Measurements from ENCODE around the gene AGAP5. TPM values are rescaled to one million over a fixed set of nuclear protein-coding genes. Genes with fewer than 3 reads are reported as not detected.
"Not testable (repeated sequence)": the region's sequence is repeated elsewhere in the genome, so short reads cannot be mapped to it uniquely, and the experiment has no call there.

The AGAP5 gene
- 8.8 TPM in 2 replicates for total RNA-seq
- long read RNA-seq, result 0 reads

- H3K36me3 Mint-ChIP-seq (ENCODE audit: low read depth); H3K4me1 Mint-ChIP-seq; H3K27ac Mint-ChIP-seq (ENCODE audit: unreplicated experiment); H3K27me3 Mint-ChIP-seq (ENCODE audit: low read depth); H3K9me3 Mint-ChIP-seq; DNase-seq (ENCODE audit: low read depth, low spot score); H3K4me3 Mint-ChIP-seq: not testable (repeated sequence)
Observed at GRCh38 chr10:73697675-73698159, at the start of gene AGAP5. TSS of gene AGAP5 (minus strand) at chr10:73698109. CDS start at chr10:73697755, 354 bp downstream.

- H3K36me3 Mint-ChIP-seq (ENCODE audit: low read depth), result peaks cover 10% of the 10 kb centered on the region
- H3K27ac Mint-ChIP-seq (ENCODE audit: unreplicated experiment), result no peak overlapping the region
- no peaks in the 10 kb centered on the region for H3K27me3 Mint-ChIP-seq (ENCODE audit: low read depth)
- no peak for TF ChIP-seq CTCF (conservative IDR thresholded peaks at IDR 0.05)
- peak overlapping the region; percentile 65 for H3K4me3 Mint-ChIP-seq
- peaks cover 39% of the 10 kb centered on the region for H3K4me1 Mint-ChIP-seq
- no peaks in the 10 kb centered on the region for H3K9me3 Mint-ChIP-seq
- no peak for DNase-seq (ENCODE audit: low read depth, low spot score)
Observed at GRCh38 chr10:73746721-73747120, 48.8 kb upstream of the AGAP5 start.

- H3K4me3 Mint-ChIP-seq, result peak overlapping the region; percentile 99
- H3K36me3 Mint-ChIP-seq (ENCODE audit: low read depth), result peaks cover 4% of the 10 kb centered on the region
- peak overlapping the region; percentile 100 for H3K27ac Mint-ChIP-seq (ENCODE audit: unreplicated experiment)
- H3K4me1 Mint-ChIP-seq, result peaks cover 39% of the 10 kb centered on the region
- H3K27me3 Mint-ChIP-seq (ENCODE audit: low read depth), result no peaks in the 10 kb centered on the region
- no peak for TF ChIP-seq CTCF (conservative IDR thresholded peaks at IDR 0.05)
- DNase-seq (ENCODE audit: low read depth, low spot score), result peak; percentile 53
- no peaks in the 10 kb centered on the region for H3K9me3 Mint-ChIP-seq
Observed at GRCh38 chr10:73744664-73744975, 46.7 kb upstream of the AGAP5 start.

GRCh38 chr10:73743905-73744663 is 46.2 kb upstream of the AGAP5 start, which contains the start of gene SEC24C:
TSS of gene SEC24C (plus strand) at chr10:73744372. CDS start at chr10:73746833, 2,461 bp downstream.
- no peaks in the 10 kb centered on the region for H3K9me3 Mint-ChIP-seq
- H3K36me3 Mint-ChIP-seq (ENCODE audit: low read depth), result peaks cover 2% of the 10 kb centered on the region
- H3K4me1 Mint-ChIP-seq, result peaks cover 37% of the 10 kb centered on the region
- peak; percentile 89 for DNase-seq (ENCODE audit: low read depth, low spot score)
- H3K27ac Mint-ChIP-seq (ENCODE audit: unreplicated experiment), result peak within 1 kb of the TSS; percentile 100
- no peak for TF ChIP-seq CTCF (conservative IDR thresholded peaks at IDR 0.05)
- H3K27me3 Mint-ChIP-seq (ENCODE audit: low read depth), result no peaks in the 10 kb centered on the region
- H3K4me3 Mint-ChIP-seq, result peak within 1 kb of the TSS; percentile 99

GRCh38 chr10:73743327-73743904 is 45.5 kb upstream of the AGAP5 start:
- Mint-ChIP-seq H3K9me3 (no peaks in the 10 kb centered on the region), H3K27me3 (ENCODE audit: low read depth) (no peaks in the 10 kb centered on the region), H3K4me3 (peak overlapping the region; percentile 99), H3K36me3 (ENCODE audit: low read depth) (no peaks in the 10 kb centered on the region), H3K27ac (ENCODE audit: unreplicated experiment) (peak overlapping the region; percentile 100), H3K4me1 (peaks cover 34% of the 10 kb centered on the region)
- TF ChIP-seq CTCF (conservative IDR thresholded peaks at IDR 0.05), result no peak
- no peak for DNase-seq (ENCODE audit: low read depth, low spot score)

- Mint-ChIP-seq H3K9me3 (no peaks in the 10 kb centered on the region), H3K4me1 (peaks cover 34% of the 10 kb centered on the region), H3K27me3 (ENCODE audit: low read depth) (no peaks in the 10 kb centered on the region), H3K36me3 (ENCODE audit: low read depth) (no peaks in the 10 kb centered on the region), H3K4me3 (peak overlapping the region; percentile 99), H3K27ac (ENCODE audit: unreplicated experiment) (peak overlapping the region; percentile 100)
- no peak for DNase-seq (ENCODE audit: low read depth, low spot score)
- TF ChIP-seq CTCF (conservative IDR thresholded peaks at IDR 0.05), result no peak
Observed at GRCh38 chr10:73742454-73742734, 44.5 kb upstream of the AGAP5 start.

- not testable (repeated sequence) for H3K36me3 Mint-ChIP-seq (ENCODE audit: low read depth); H3K27me3 Mint-ChIP-seq (ENCODE audit: low read depth); H3K9me3 Mint-ChIP-seq; H3K27ac Mint-ChIP-seq (ENCODE audit: unreplicated experiment); DNase-seq (ENCODE audit: low read depth, low spot score)
- H3K4me3 Mint-ChIP-seq, result peak overlapping the region; percentile 68
- H3K4me1 Mint-ChIP-seq, result peaks cover 26% of the 10 kb centered on the region
Observed at GRCh38 chr10:73740501-73741254, 42.8 kb upstream of the AGAP5 start.

Measured in neural crest cell (in vitro differentiated cells).